Natural killer cell (primary cell): ENCODE measurements around the gene KHDRBS1. TPM values are rescaled to one million over a fixed set of nuclear protein-coding genes. Genes with fewer than 3 reads are reported as not detected.

ENCODE experiments used
- ATAC-seq, 3 donors: fragments of 150-1000 bp in 2 of 3; fragments of 200-7000 bp in 1 of 3; cut with Tn5 transposase; 1 replicate in 1 of 3; 2 replicates in 2 of 3; pipeline ENCODE4 v1.10.0; 2021; ENCODE audit warnings: mild to moderate bottlenecking in 2 of 3, moderate library complexity in 2 of 3
- DNase-seq, 2 donors: peaks; one replicate each; pipeline versions ENCODE4 v3.0.0 to v3.0.0-alpha.2; 2013 to 2021; ENCODE audit warnings: mixed read lengths in 1 of 2
- H3K27ac ChIP-seq: one replicate; pipeline ENCODE4 v1.5.1; 2013; ENCODE audit warnings: mild to moderate bottlenecking, low read length
- H3K27me3 ChIP-seq: one replicate; pipeline ENCODE4 v1.6.1; 2013; ENCODE audit warnings: low read length; ENCODE audit not compliant: control insufficient read depth, insufficient read depth
- H3K36me3 ChIP-seq: one replicate; pipeline ENCODE4 v1.6.1; 2013; ENCODE audit warnings: low read length; ENCODE audit not compliant: control insufficient read depth, insufficient read depth
- H3K4me1 ChIP-seq: one replicate; pipeline ENCODE4 v1.6.1; 2013; ENCODE audit warnings: low read length; ENCODE audit not compliant: control insufficient read depth, insufficient read depth
- H3K4me3 ChIP-seq: one replicate; pipeline ENCODE4 v1.5.1; 2013; ENCODE audit warnings: low read length
- H3K9me3 ChIP-seq: one replicate; pipeline ENCODE4 v1.6.1; 2013; ENCODE audit warnings: low read length; ENCODE audit not compliant: control insufficient read depth, insufficient read depth
- H3K27ac Mint-ChIP-seq, 2 donors: one replicate each; pipeline ENCODE4 v1.8.0; 2022; ENCODE audit warnings: mild to moderate bottlenecking in 2 of 2, mixed read lengths in 2 of 2, moderate library complexity in 1 of 2
- H3K27me3 Mint-ChIP-seq, 2 donors: one replicate each; pipeline ENCODE4 v1.8.0; 2022; ENCODE audit warnings: low read depth in 2 of 2, mixed read lengths in 2 of 2
- H3K36me3 Mint-ChIP-seq: one replicate; pipeline ENCODE4 v1.8.0; 2022; ENCODE audit warnings: mixed read lengths
- H3K4me1 Mint-ChIP-seq, 2 donors: one replicate each; pipeline ENCODE4 v1.8.0; 2022; ENCODE audit warnings: mixed read lengths in 2 of 2
- H3K4me3 Mint-ChIP-seq: one replicate; pipeline ENCODE4 v1.8.0; 2022; ENCODE audit warnings: mild to moderate bottlenecking, moderate library complexity, mixed read lengths
- H3K9me3 Mint-ChIP-seq, 2 donors: one replicate each; pipeline ENCODE4 v1.8.0; 2022; ENCODE audit warnings: mixed read lengths in 2 of 2
- WGBS: methylation state at CpG from one replicate; pipeline ENCODE4 v1.1.7; 2013; ENCODE audit warnings: missing lambda C conversion rate; ENCODE audit not compliant: insufficient coverage; 5-methylcytosine and 5-hydroxymethylcytosine counted together
- intact Hi-C: fragments of 100-400 bp; cut with micrococcal nuclease; formaldehyde crosslinking; loops from one replicate; pipeline ENCODE4 v1.14.2; 2022
- total RNA-seq, 4 donors: library from RNA; stranded (reverse); fragments of 120-200 nt in 1 of 4; gene quantifications; one replicate each; pipeline versions ENCODE4 v1.2.3 to v1.2.4, GENCODE V29; 2013 to 2022
- TF ChIP-seq, protein P1 (sequence below): fragments of 200-600 bp; IDR thresholded peaks from one replicate; pipeline ENCODE4 v1.8.0; 2022; ENCODE audit warnings: antibody characterized with exemption

KHDRBS1 gene
- total RNA-seq, 3 donors from 2014 or later (not counting 1 experiment from before 2014, with no cell fraction given), result 107 to 112 (median 109) TPM

DNA sequence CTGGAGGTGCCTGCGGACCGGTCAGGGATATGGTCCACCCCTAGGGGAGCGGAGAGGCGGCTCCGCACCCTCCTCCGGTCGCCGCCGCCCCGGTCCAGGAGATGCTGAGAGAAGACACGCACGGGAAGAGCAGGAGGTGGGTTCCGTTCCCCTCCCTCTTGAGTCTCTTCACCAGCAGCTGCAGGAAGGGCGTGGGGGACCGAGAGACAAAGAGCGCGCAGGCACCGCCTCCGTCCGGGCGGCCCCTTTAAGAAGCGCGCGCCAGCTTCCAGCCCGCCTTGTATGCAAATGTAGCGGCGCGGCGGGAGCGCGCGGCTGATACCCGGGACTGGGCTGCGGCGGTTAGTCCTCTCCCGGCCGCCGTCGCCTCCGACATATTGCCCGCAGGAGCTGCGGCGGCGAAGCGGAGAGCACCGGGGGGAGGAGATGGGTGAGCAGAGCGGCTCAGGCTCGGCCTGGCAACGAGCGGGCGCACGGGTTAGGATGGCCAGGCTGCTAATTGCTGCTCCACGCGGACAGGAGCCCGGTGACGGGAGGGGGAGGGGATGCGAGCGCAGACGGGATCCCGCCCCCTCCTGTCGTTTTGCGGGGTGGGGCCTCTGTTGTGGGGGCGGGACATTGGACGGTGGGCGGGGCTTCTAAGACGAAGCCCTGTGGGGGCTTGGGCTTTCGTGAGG lies 59.1 kb downstream of the KHDRBS1 start, which contains the start of gene TMEM39B:
Gene TMEM39B, plus strand, starts transcription at position 318 of the 677 bp plus-strand sequence. Its CDS starts 109 bp downstream, at position 427.
- peaks cover 25 to 29% of the 10 kb centered on the region in 2 donors for H3K4me1 Mint-ChIP-seq
- no peaks in the 10 kb centered on the region for H3K9me3 Mint-ChIP-seq
- Histone ChIP-seq H3K27me3 (no peaks in the 10 kb centered on the region), H3K9me3 (no peaks in the 10 kb centered on the region), H3K4me3 (peak within 1 kb of the TSS; percentile 90), H3K4me1 (peaks cover 23% of the 10 kb centered on the region), H3K27ac (peak within 1 kb of the TSS; percentile 77), H3K36me3 (peaks cover 16% of the 10 kb centered on the region)
- intact Hi-C loops, result loop anchor here (1.0 to 2.0 kb wide), 3 partner anchors 36 to 128 kb away; partner anchors contain the start of genes CCDC28B, KHDRBS1 and KPNA6
- ATAC-seq (peak; percentile 86 to 95 (median 88)), DNase-seq (peak; percentile 93 to 96)
- no peaks in the 10 kb centered on the region for H3K36me3 Mint-ChIP-seq
- peak within 1 kb of the TSS; percentile 87 to 89 for H3K27ac Mint-ChIP-seq
- no peaks in the 10 kb centered on the region for H3K27me3 Mint-ChIP-seq
- TF ChIP-seq, protein P1, sequence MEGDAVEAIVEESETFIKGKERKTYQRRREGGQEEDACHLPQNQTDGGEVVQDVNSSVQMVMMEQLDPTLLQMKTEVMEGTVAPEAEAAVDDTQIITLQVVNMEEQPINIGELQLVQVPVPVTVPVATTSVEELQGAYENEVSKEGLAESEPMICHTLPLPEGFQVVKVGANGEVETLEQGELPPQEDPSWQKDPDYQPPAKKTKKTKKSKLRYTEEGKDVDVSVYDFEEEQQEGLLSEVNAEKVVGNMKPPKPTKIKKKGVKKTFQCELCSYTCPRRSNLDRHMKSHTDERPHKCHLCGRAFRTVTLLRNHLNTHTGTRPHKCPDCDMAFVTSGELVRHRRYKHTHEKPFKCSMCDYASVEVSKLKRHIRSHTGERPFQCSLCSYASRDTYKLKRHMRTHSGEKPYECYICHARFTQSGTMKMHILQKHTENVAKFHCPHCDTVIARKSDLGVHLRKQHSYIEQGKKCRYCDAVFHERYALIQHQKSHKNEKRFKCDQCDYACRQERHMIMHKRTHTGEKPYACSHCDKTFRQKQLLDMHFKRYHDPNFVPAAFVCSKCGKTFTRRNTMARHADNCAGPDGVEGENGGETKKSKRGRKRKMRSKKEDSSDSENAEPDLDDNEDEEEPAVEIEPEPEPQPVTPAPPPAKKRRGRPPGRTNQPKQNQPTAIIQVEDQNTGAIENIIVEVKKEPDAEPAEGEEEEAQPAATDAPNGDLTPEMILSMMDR, result no peak
- H3K4me3 Mint-ChIP-seq, result peak within 1 kb of the TSS; percentile 97
- WGBS, result under 1% methylated on average over 67 of the region's 67 CpGs

DNA sequence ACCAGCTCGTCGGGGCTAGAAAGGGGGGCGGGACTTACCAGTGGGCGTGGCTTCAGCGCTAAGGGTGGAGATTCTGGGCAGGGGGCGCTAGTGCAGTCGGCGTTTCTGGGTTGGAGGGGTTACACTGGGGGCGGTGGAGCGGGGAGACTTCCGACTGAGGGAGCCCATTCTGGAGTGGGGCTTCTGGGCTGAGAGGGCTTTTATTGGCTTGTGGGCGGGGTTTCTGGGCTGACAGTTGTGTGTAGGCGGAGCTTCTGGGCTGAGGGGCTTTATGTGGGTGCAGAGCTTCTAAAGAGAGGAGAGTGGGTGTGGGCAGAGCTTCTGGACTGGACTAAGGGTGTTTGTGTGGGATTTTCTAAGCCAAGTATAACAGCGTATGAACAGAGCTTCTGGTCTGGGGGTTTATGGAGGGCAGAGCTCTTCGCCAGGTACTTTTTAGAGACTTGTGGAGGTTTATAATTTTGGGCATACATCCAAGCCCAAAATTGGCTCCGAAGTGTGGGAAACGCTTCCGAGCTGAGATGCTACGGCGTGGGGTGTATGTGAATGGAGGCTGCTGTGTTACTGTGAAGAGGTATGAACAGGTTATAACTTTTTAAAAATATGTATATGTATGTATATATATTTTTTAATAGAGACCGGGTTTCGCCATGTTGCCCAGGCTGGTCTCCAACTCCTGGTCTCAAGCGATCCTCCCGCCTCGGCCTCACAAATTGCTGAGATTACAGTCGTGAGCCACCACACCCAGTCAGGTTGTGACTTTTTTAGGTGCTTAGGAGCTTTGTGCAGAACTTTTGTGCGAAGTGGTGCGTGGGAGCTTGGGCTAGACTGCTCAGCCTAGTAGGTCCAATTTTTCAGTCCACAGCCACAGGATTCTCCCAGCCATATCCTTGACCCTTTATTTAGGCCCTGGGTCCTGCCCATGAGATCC lies 59.9 kb downstream of the KHDRBS1 start:
- H3K9me3 Mint-ChIP-seq, result no peaks in the 10 kb centered on the region
- H3K9me3 ChIP-seq, result no peaks in the 10 kb centered on the region
- peak overlapping the region; percentile 90 for H3K4me3 ChIP-seq
- no peaks in the 10 kb centered on the region for H3K36me3 Mint-ChIP-seq
- H3K27ac Mint-ChIP-seq, result peak overlapping the region; percentile 87 to 89
- peak overlapping the region; percentile 77 for H3K27ac ChIP-seq
- TF ChIP-seq, protein P1, result no peak
- DNase-seq (peak in 1 of 2 donors; percentile 20), ATAC-seq (peak in 2 of 3 donors; percentile 34 to 43)
- H3K27me3 ChIP-seq, result no peaks in the 10 kb centered on the region
- H3K27me3 Mint-ChIP-seq, result no peaks in the 10 kb centered on the region
- peaks cover 25 to 29% of the 10 kb centered on the region in 2 donors for H3K4me1 Mint-ChIP-seq
- intact Hi-C loops, result loop anchor here (2.0 kb wide), 2 partner anchors 61 to 127 kb away; partner anchors contain the start of genes CCDC28B and KHDRBS1
- peaks cover 23% of the 10 kb centered on the region for H3K4me1 ChIP-seq
- WGBS, result 44% methylated on average over 28 of the region's 28 CpGs
- H3K36me3 ChIP-seq, result peaks cover 23% of the 10 kb centered on the region
- H3K4me3 Mint-ChIP-seq, result peak overlapping the region; percentile 97

DNA sequence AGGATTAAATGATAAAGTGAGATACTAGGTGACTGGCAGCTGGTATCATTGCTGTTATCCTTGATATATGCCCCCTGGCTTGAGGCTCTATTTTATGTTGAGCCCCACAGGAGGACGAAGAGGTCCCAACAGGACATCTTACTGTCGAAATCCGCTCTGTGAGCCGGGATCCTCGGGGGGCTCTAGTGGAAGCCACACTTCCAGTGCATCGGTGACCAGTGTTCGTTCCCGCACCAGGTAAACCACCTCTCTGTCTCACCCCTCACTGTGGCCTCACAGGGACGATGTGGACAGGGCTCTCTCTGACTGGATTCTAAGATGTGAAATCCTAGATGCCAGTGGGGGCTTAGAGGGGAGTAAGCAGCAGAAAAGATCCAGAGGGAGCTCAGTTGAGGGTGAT lies 61.2 kb downstream of the KHDRBS1 start:
- H3K36me3 Mint-ChIP-seq, result no peaks in the 10 kb centered on the region
- 98% methylated on average over 9 of the region's 9 CpGs for WGBS
- Histone ChIP-seq H3K27me3 (no peaks in the 10 kb centered on the region), H3K4me3 (no peak overlapping the region), H3K27ac (no peak overlapping the region), H3K36me3 (peaks cover 23% of the 10 kb centered on the region), H3K9me3 (no peaks in the 10 kb centered on the region), H3K4me1 (peaks cover 19% of the 10 kb centered on the region)
- ATAC-seq (no peak), DNase-seq (no peak)
- H3K27me3 Mint-ChIP-seq, result no peaks in the 10 kb centered on the region
- intact Hi-C loops, result no loop called here
- H3K9me3 Mint-ChIP-seq, result no peaks in the 10 kb centered on the region
- H3K4me3 Mint-ChIP-seq, result peak overlapping the region; percentile 54
- H3K4me1 Mint-ChIP-seq, result peaks cover 25 to 29% of the 10 kb centered on the region in 2 donors
- TF ChIP-seq, protein P1, result no peak
- H3K27ac Mint-ChIP-seq, result peak overlapping the region in 1 of 2 donors; percentile 87
